D341Med (cell line): ENCODE results near the gene SUPT7L.

Source experiments
- DNase-seq: peaks from one replicate; pipeline ENCODE4 v3.0.0; 2012; ENCODE audit warnings: low spot score

Gene SUPT7L

GRCh38 chr2:27663285-27664153, at the start of gene SUPT7L, which contains the start of gene SLC4A1AP:
SUPT7L (minus strand) TSS chr2:27663614; CDS start chr2:27662192, 1,422 bp downstream.
SLC4A1AP (plus strand) TSS chr2:27663889; CDS start chr2:27663915, 26 bp downstream.
- DNase-seq: peak; percentile 77

GRCh38 chr2:27713201-27713600, 49.8 kb upstream of the SUPT7L start:
- no peak for DNase-seq

GRCh38 chr2:27712522-27712921, 49.1 kb upstream of the SUPT7L start:
- DNase-seq: no peak

GRCh38 chr2:27711804-27712203, 48.4 kb upstream of the SUPT7L start:
- no peak for DNase-seq

GRCh38 chr2:27710640-27711430, 47.4 kb upstream of the SUPT7L start:
- no peak for DNase-seq

- no peak for DNase-seq
Measured at GRCh38 chr2:27709960-27710575, 46.7 kb upstream of the SUPT7L start.

- DNase-seq: no peak
Measured at GRCh38 chr2:27709326-27709725, 45.9 kb upstream of the SUPT7L start.

- no peak for DNase-seq
Measured at GRCh38 chr2:27708666-27709065, 45.3 kb upstream of the SUPT7L start.

- no peak for DNase-seq
Measured at GRCh38 chr2:27708257-27708654, 44.8 kb upstream of the SUPT7L start.

GRCh38 chr2:27707462-27708256, 44.2 kb upstream of the SUPT7L start:
- DNase-seq: no peak

GRCh38 chr2:27705851-27706622, 42.6 kb upstream of the SUPT7L start:
- no peak for DNase-seq

- no peak for DNase-seq
Measured at GRCh38 chr2:27704342-27704876, 41.0 kb upstream of the SUPT7L start.

- peak; percentile 81 for DNase-seq
Measured at GRCh38 chr2:27703638-27704341, 40.4 kb upstream of the SUPT7L start.

GRCh38 chr2:27702302-27702701, 38.9 kb upstream of the SUPT7L start:
- no peak for DNase-seq

- no peak for DNase-seq
Measured at GRCh38 chr2:27701676-27702075, 38.3 kb upstream of the SUPT7L start.

- no peak for DNase-seq
Measured at GRCh38 chr2:27697660-27698059, 34.2 kb upstream of the SUPT7L start.

GRCh38 chr2:27690052-27690451, 26.6 kb upstream of the SUPT7L start:
- DNase-seq: no peak

GRCh38 chr2:27689424-27689823, 26.0 kb upstream of the SUPT7L start:
- no peak for DNase-seq

- no peak for DNase-seq
Measured at GRCh38 chr2:27687232-27687631, 23.8 kb upstream of the SUPT7L start.

- DNase-seq: no peak
Measured at GRCh38 chr2:27685577-27685976, 22.2 kb upstream of the SUPT7L start.
